ENCODE results near the gene MGME1.
"Not testable (repeated sequence)": the region's sequence is repeated elsewhere in the genome, so short reads cannot be mapped to it uniquely, and the experiment has no call there.

MGME1 gene

GRCh38 chr20:17941087-17941825 lies 27.6 kb upstream of the MGME1 start:
- no peak for DNase-seq

GRCh38 chr20:17941826-17942196 lies 27.0 kb upstream of the MGME1 start:
- no peak for DNase-seq

GRCh38 chr20:17943343-17943742 lies 25.5 kb upstream of the MGME1 start:
- DNase-seq: no peak

- DNase-seq: no peak
Measured at GRCh38 chr20:17944854-17945474, 23.9 kb upstream of the MGME1 start.

- DNase-seq: no peak
Measured at GRCh38 chr20:17946040-17946439, 22.8 kb upstream of the MGME1 start.

- no peak for DNase-seq
Measured at GRCh38 chr20:17946572-17947473, 22.0 kb upstream of the MGME1 start.

GRCh38 chr20:17947474-17947815 lies 21.4 kb upstream of the MGME1 start:
- no peak for DNase-seq

GRCh38 chr20:17948442-17948841 lies 20.4 kb upstream of the MGME1 start:
- DNase-seq: no peak

- DNase-seq: no peak
Measured at GRCh38 chr20:17949899-17950298, 18.9 kb upstream of the MGME1 start.

- DNase-seq: no peak
Measured at GRCh38 chr20:17950670-17951069, 18.1 kb upstream of the MGME1 start.

- no peak for DNase-seq
Measured at GRCh38 chr20:17951323-17951722, 17.5 kb upstream of the MGME1 start.

- no peak for DNase-seq
Measured at GRCh38 chr20:17952692-17953684, 15.8 kb upstream of the MGME1 start.

- no peak for DNase-seq
Measured at GRCh38 chr20:17953935-17954334, 14.9 kb upstream of the MGME1 start.

GRCh38 chr20:17955302-17955701 lies 13.5 kb upstream of the MGME1 start:
- DNase-seq: no peak

- DNase-seq: no peak
Measured at GRCh38 chr20:17956099-17956685, 12.6 kb upstream of the MGME1 start.

- DNase-seq: no peak
Measured at GRCh38 chr20:17957505-17958363, 11.1 kb upstream of the MGME1 start.

- DNase-seq: no peak
Measured at GRCh38 chr20:17958373-17959256, 10.2 kb upstream of the MGME1 start.

- no peak for DNase-seq
Measured at GRCh38 chr20:17959257-17959627, 9.6 kb upstream of the MGME1 start.

- DNase-seq: not testable (repeated sequence)
Measured at GRCh38 chr20:17960400-17960885, 8.4 kb upstream of the MGME1 start.

Measured in fibroblast of upper back skin (primary cell).